Activated CD4-positive, CD25-positive, alpha-beta regulatory T cell treated with anti-CD3 and anti-CD28 coated beads, Interleukin-2, amount 50 U/mL, for 16 hours (primary cell): ENCODE data around the gene LOC128125822.

ENCODE experiments used
- DNase-seq: peaks from one replicate; pipeline ENCODE4 v3.0.0-alpha.2; 2020; ENCODE audit warnings: low read depth, low spot score

The LOC128125822 gene

GRCh38 chr6:63556369-63556768 lies 15.9 kb upstream of the LOC128125822 start:
- DNase-seq: no peak

DNA sequence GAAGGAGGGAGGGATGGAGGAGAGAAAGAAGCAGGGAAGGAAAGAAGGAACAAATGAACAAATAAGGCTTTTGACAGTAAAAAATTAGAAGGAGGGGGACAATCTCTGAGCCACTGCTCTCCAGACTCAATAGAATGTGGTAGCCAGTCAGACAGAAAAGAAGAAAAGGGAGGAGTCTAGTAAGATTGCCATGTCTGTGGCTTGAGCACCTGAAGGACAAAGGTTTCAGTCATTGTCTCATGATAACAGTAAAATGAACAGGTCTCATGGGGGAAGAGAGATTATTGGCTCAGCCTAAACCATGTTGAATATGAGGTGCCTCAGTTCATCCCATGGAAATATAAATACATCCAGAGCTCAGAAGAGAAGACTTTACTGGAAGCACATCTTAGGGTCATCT lies 14.0 kb upstream of the LOC128125822 start:
- DNase-seq: no peak

DNA sequence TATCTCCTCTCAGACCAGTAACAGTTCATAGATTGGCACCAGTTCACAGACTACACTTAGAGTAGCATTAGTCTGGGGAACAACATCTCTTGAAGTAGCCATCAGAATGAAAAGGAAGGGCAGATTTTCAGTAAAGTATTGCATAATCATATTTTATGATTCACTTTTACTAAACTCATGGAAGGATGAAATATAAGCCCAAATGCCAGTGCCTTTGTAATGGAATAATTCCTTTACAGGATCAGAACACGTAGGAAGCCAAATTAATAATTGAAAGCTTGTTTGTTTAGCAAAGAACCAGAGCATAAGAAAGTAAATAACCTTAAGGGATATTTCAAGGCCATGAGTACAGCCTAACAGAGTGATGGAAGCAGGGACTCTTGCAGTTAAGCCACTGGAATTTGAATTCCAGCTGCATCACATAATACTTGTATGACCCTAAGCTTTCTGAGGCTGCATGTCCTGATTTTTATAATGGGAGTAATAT lies 11.4 kb upstream of the LOC128125822 start:
- no peak for DNase-seq

- DNase-seq: no peak
These were observed 11.0 kb upstream of the LOC128125822 start for GRCh38 chr6:63561288-63561687.

GRCh38 chr6:63563235-63563634 lies 9.0 kb upstream of the LOC128125822 start:
- DNase-seq: no peak

DNA sequence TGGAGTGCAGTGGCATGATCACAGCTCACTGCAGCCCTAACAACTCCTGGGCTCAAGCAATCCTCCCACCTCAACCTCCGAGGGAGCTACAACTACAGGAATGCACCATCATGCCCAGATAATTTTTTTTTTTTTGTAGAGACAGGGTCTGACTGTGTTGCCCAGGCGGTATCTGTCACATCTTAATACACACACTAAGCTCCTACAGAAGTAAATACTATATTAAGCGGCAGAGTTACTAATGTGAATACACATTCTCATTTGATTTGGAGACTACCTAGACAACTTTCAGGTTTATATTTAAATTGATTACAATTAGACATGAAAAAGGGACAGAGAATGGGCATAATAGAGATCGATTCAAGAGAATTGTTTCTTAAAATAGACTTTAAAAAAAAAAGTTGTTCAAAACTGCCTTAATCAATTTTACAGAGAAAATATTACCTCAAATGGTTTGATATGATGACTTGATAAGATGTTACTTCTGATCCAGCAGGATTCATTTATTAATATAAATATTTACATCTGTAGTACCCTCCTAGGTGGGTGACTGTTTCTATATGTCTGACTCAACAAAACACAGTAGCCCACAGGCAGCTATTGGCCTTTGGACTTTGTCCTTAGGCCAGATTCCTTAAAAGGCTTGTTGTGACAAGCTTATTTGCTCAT lies 7.1 kb upstream of the LOC128125822 start:
- DNase-seq: no peak

DNA sequence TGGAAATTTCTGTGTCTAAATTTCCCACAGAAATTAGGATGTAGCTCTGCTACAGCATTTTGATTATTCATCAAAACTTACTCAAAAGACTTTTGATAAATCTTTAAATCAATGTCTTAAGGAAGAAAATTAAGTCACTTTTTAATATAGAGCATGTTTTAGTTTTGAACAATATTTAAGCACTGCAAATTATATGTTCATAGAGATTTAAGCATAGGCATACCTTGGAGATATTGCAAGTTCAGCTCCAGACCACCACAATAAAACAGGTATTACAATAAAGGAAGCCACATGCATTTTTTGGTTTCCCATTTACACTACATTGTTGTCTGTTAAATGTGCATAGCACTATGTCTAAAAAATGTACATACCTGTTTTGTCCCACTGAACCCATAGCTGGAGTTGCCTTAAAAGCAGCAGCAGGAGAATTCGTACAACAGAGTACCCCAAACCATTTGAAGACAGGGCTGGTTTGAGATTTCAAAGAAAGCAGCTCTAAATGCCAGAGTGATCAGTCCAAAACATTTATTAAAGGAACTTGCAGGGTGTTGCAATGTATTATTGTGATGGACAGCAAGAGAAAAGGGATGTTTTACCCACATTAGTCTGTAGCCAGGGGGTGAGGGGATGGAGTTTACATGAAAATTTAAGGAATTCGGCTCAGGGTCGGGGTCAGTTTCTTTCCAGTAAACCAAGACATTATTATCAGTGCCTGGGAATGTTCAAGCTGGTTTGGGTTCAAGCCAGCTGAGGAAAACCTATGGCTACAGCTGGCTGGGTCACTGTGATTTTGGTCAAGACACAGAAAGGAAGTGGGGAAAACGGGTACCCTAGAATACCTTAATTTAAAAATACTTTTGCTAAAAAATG lies 6.3 kb upstream of the LOC128125822 start:
- no peak for DNase-seq

- DNase-seq: no peak
These were observed 4.3 kb upstream of the LOC128125822 start for GRCh38 chr6:63567966-63568365.

DNA sequence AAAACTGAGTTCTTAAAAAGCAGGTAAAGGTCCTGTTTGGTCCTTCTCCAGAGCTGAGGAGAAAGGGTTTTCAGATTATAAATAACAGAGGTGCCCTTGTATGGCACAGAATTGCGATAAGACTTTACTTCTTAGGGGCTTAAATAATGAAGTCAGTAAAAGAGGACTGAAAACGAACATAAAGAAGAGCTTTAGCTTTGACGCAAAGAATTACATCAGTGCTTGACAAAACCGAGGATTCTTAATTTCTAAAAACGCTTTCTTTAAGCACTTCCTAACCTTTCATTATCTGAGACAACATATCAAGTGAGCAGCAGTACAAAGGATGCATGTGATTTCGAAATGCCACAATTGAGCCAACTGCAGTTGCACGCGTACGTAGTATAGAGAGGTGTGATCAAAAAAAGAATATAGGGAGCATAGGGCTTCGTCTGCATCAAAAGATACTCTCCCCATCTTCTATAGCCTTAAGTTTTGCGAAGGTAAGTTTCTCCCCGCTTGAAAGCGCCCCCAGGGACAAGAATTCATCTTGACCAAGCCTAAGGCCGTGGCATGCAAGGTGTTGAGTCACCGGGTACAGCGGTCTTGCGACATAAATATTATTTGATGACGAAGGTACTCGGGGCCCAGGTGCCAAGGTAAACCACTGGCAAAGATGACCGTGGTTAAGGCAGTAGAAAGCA lies 778 bp upstream of the LOC128125822 start:
- no peak for DNase-seq

DNA sequence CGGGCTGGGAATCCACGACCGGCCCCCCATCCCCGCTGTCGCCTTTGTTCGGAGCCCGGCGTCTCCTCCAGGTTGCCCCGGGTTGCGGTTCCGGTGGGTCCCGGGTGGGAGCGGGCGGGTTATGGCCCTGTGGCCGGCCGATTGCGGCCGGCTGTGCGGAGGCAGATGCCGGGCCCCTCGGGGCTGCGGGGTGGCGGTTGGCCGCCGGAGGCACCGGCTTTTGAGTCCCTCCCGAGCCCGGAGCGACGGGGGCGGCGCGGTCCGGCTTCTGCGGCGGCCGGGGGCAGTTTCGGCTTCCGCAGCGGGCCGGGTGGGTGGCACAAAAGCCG lies 431 bp downstream of the LOC128125822 start:
- DNase-seq: no peak

- peak; percentile 37 for DNase-seq
These were observed 1.0 kb downstream of the LOC128125822 start for GRCh38 chr6:63573076-63573898.

DNA sequence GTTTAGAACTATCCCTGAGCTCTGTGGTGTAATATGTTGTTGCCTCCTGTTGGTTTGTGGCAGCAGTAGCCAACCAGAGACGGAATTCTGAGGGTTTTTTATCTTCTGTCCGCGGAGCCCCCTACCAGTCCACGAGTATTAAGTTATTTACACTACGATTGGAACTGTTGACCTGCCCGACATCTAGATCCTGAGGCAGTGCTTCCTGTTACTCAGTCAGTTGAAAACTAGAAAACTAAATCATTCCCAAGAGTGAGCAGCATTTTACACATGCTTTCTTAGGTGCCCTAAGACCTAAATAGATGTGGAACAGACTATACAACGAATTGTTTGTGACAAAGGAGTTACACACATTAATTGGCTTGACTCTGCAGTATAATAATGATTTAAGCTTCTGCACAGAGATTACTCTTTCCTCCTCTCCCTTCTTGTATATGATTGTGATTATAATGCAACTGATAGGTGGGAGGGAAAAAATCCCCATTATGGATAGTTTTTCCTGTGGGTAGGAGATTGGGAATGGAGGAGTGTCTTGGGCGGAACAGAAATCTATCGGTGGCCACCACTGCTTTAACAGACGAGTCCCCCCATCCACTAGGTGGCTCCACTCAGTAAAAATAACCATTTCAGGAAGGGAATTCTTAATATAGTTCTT lies 1.7 kb downstream of the LOC128125822 start:
- DNase-seq: peak; percentile 15

DNA sequence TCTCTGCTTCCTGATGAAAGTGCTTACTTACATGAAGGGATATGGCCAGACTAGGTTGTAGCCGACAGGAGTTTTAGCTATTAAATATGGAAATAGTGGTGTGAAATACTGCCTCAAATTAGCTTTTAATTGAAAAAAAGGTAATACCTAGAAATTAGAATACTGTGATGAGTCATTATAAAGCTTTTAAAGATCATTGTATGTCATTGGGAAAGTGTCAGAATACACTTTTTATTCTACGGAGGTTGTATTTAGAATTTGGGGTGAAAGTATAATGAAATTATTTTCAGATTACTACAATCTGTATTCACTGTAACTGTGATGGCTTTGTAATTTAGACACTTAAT lies 2.2 kb downstream of the LOC128125822 start:
- DNase-seq: no peak

DNA sequence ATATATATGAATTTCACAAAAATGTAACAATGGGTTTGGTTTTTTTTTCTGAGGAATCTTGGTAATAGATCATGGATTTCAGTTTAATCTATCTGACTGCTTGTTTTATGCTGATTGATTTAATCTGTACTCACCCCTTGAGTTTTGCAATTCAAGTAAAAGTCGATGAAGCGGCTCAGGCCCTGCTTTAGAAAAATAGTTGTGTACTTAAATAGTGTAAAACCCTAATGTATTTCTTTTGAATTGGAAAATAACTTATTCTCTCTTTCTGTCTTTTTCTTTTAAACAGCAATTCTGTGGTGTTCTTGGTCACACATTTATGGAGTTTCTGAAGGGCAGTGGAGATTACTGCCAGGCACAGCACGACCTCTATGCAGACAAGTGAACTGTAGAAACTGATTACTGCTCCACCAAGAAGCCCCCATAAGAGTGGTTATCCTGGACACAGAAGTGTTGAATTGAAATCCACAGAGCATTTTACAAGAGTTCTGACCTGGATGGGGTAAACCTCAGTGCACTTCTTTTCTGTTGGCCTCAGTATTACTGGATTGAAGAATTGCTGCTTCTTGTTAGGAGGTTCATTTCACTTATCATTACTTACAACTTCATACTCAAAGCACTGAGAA lies 4.0 kb downstream of the LOC128125822 start:
- no peak for DNase-seq

GRCh38 chr6:63576985-63577712 lies 4.9 kb downstream of the LOC128125822 start:
- no peak for DNase-seq

DNA sequence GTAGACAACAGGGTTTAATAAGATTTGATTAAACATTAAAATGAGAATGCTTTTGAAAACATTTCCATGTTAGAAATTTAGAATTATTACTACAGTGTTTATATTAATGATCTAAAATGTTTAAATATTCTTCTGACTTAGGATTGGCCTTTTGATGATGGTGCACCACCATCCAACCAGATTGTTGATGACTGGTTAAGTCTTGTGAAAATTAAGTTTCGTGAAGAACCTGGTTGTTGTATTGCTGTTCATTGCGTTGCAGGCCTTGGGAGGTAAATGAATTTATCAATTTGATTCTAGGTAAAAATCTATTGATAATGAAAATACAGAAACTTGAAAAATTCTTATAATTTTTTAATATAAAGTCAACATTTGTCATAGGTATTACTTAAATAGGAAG lies 6.5 kb downstream of the LOC128125822 start:
- DNase-seq: no peak

DNA sequence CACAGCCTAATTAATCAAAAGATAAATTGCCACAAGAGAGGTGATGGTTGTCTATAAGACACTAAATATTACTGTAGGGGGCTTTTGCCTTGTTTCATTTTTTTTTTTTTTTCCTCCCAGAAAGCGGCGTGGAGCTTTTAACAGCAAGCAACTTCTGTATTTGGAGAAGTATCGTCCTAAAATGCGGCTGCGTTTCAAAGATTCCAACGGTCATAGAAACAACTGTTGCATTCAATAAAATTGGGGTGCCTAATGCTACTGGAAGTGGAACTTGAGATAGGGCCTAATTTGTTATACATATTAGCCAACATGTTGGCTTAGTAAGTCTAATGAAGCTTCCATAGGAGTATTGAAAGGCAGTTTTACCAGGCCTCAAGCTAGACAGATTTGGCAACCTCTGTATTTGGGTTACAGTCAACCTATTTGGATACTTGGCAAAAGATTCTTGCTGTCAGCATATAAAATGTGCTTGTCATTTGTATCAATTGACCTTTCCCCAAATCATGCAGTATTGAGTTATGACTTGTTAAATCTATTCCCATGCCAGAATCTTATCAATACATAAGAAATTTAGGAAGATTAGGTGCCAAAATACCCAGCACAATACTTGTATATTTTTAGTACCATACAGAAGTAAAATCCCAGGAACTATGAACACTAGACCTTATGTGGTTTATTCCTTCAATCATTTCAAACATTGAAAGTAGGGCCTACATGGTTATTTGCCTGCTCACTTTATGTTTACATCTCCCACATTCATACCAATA lies 7.8 kb downstream of the LOC128125822 start:
- DNase-seq: no peak

DNA sequence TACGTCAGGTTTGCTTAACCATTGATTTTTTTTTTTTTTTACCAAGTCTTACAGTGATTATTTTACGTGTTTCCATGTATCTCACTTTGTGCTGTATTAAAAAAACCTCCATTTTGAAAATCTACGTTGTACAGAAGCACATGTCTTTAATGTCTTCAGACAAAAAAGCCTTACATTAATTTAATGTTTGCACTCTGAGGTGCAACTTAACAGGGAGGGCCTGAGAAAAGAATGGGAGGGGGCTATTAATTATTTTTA lies 8.4 kb downstream of the LOC128125822 start:
- DNase-seq: no peak

DNA sequence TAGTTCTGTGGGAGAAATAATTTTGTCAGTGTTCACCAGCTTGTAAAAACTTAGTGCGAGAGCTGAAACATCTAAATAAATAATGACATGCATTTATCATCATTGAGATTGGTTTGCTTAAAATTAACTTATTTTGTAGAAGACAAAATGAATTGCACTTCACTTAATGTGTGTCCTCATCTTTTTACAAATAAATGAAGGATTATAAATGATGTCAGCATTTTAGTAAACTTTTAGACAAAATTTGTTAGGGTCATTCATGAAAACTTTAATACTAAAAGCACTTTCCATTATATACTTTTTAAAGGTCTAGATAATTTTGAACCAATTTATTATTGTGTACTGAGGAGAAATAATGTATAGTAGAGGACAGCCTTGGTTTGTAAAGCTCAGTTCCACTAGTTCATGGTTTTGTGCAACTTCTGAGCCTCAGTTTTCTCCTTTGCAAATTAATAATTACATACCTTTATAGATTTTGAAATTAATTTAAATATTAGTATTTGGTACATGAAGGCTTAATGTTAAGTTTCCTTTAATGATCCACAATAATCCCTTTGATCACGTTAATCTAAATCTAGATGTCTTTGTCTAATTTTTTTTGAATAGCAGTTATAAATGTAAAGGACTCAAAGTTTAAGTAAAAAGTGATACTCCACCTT lies 9.2 kb downstream of the LOC128125822 start:
- DNase-seq: no peak
